HG02642 (cell line): ENCODE results near the gene MAGEB2.
"Not testable (repeated sequence)": the region's sequence is repeated elsewhere in the genome, so short reads cannot be mapped to it uniquely, and the experiment has no call there.

Experiments
- ATAC-seq: cut with Tn5 transposase; IDR thresholded peaks from one replicate; pipeline ENCODE4 v1.9.1; 2021; ENCODE audit warnings: mild to moderate bottlenecking; ENCODE audit not compliant: unreplicated experiment, poor library complexity

MAGEB2 gene

GRCh38 chrX:30215357-30215843 lies at the start of gene MAGEB2:
Gene MAGEB2 (plus strand): TSS chrX:30215563. CDS start chrX:30218581, 3,018 bp downstream.
- ATAC-seq: no peak

- no peak for ATAC-seq
Measured at GRCh38 chrX:30170900-30171299, 44.5 kb upstream of the MAGEB2 start.

- ATAC-seq: peak; percentile 44
Measured at GRCh38 chrX:30181353-30181752, 34.0 kb upstream of the MAGEB2 start.

- no peak for ATAC-seq
Measured at GRCh38 chrX:30183554-30183953, 31.8 kb upstream of the MAGEB2 start.

- no peak for ATAC-seq
Measured at GRCh38 chrX:30190426-30190825, 24.9 kb upstream of the MAGEB2 start.

- not testable (repeated sequence) for ATAC-seq
Measured at GRCh38 chrX:30193910-30194309, 21.5 kb upstream of the MAGEB2 start.

GRCh38 chrX:30196322-30196721 lies 19.0 kb upstream of the MAGEB2 start:
- ATAC-seq: no peak

GRCh38 chrX:30212172-30212571 lies 3.2 kb upstream of the MAGEB2 start:
- ATAC-seq: no peak

GRCh38 chrX:30217465-30217864 lies 2.1 kb downstream of the MAGEB2 start:
- ATAC-seq: no peak

- ATAC-seq: no peak
Measured at GRCh38 chrX:30219372-30219771, 4.0 kb downstream of the MAGEB2 start.

GRCh38 chrX:30220661-30221060 lies 5.3 kb downstream of the MAGEB2 start:
- ATAC-seq: no peak

GRCh38 chrX:30224536-30224935 lies 9.2 kb downstream of the MAGEB2 start:
- ATAC-seq: no peak

- no peak for ATAC-seq
Measured at GRCh38 chrX:30228526-30228925, 13.2 kb downstream of the MAGEB2 start.

- no peak for ATAC-seq
Measured at GRCh38 chrX:30230395-30230794, 15.0 kb downstream of the MAGEB2 start, which contains the start of gene MAGEB3. Gene MAGEB3 (plus strand): TSS chrX:30230657. CDS start chrX:30235925, 5,268 bp downstream.

- no peak for ATAC-seq
Measured at GRCh38 chrX:30241724-30242415, 26.5 kb downstream of the MAGEB2 start, which contains the start of gene MAGEB4. Gene MAGEB4 (plus strand): TSS chrX:30242000. CDS start chrX:30242136, 136 bp downstream.

- no peak for ATAC-seq
Measured at GRCh38 chrX:30246769-30247489, 31.6 kb downstream of the MAGEB2 start, which contains the start of gene MAGEB1. Gene MAGEB1 (plus strand): TSS chrX:30247146. CDS start chrX:30250494, 3,348 bp downstream.

- peak; percentile 75 for ATAC-seq
Measured at GRCh38 chrX:30248854-30249253, 33.5 kb downstream of the MAGEB2 start.

- no peak for ATAC-seq
Measured at GRCh38 chrX:30253257-30253656, 37.9 kb downstream of the MAGEB2 start.

- ATAC-seq: no peak
Measured at GRCh38 chrX:30259927-30260326, 44.6 kb downstream of the MAGEB2 start.

GRCh38 chrX:30261012-30261411 lies 45.6 kb downstream of the MAGEB2 start:
- ATAC-seq: no peak

GRCh38 chrX:30262763-30263162 lies 47.4 kb downstream of the MAGEB2 start:
- no peak for ATAC-seq
